Stomach (tissue), 4 donors: ENCODE measurements around the gene OR4C12.

Source experiments
- POLR2A ChIP-seq, 4 donors: fragments of 450-650 bp; IDR thresholded peaks; one replicate each; pipeline ENCODE4 v1.6.1; 2016; ENCODE audit warnings: antibody characterized with exemption in 4 of 4, control low read depth in 2 of 4, mild to moderate bottlenecking in 1 of 4, moderate library complexity in 1 of 4
- TF ChIP-seq, protein P1 (sequence below), 7 experiments: fragments of 450-650 bp in 4 of 7; fragments of 200-600 bp in 3 of 7; sonication (generic) in 3 of 7; IDR thresholded peaks; one replicate each; pipeline ENCODE4 v1.5.1; 2016 to 2019; ENCODE audit warnings: antibody characterized with exemption in 7 of 7, control low read depth in 2 of 7, mild to moderate bottlenecking in 1 of 7

DNA sequence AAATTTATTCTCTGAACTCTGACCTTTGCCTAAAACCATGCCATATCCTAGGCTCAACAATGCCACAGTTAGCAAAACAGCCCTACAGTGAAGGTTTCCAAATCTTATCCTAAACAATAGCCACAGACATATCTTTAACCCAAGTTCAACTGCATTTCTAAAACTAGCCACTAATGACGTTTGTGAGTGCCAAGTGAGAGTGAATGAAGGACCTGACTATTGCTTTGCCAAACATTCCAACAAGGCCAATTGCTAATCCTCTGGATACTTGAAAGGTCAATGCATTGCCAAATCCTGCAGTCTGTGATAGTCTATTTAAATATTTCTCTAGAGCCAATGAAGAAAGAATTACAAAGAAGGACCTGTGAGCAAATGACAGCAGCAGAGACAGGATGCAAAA is 47.9 kb upstream of the OR4C12 start:
- TF ChIP-seq, protein P1, sequence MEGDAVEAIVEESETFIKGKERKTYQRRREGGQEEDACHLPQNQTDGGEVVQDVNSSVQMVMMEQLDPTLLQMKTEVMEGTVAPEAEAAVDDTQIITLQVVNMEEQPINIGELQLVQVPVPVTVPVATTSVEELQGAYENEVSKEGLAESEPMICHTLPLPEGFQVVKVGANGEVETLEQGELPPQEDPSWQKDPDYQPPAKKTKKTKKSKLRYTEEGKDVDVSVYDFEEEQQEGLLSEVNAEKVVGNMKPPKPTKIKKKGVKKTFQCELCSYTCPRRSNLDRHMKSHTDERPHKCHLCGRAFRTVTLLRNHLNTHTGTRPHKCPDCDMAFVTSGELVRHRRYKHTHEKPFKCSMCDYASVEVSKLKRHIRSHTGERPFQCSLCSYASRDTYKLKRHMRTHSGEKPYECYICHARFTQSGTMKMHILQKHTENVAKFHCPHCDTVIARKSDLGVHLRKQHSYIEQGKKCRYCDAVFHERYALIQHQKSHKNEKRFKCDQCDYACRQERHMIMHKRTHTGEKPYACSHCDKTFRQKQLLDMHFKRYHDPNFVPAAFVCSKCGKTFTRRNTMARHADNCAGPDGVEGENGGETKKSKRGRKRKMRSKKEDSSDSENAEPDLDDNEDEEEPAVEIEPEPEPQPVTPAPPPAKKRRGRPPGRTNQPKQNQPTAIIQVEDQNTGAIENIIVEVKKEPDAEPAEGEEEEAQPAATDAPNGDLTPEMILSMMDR (IDR thresholded peaks at IDR 0.05), result no peak
- no peak for TF ChIP-seq POLR2A (IDR thresholded peaks at IDR 0.05)
